Hepatocyte (in vitro differentiated cells): ENCODE results near the gene ERBB4. TPM values are rescaled to one million over a fixed set of nuclear protein-coding genes. Genes with fewer than 3 reads are reported as not detected.

ENCODE experiments used
- DNase-seq: peaks from one replicate; pipeline ENCODE4 v3.0.0-alpha.2; 2016; ENCODE audit warnings: low spot score
- H2AFZ ChIP-seq: fragments of 200-600 bp; sonication (generic); 2 replicates; pipeline ENCODE4 v1.6.0; 2016; ENCODE audit warnings: antibody characterized with exemption, mild to moderate bottlenecking
- H3K27ac ChIP-seq: fragments of 200-600 bp; sonication (generic); 2 replicates; pipeline ENCODE4 v1.5.1; 2016; ENCODE audit warnings: mild to moderate bottlenecking
- H3K27me3 ChIP-seq: fragments of 200-600 bp; sonication (generic); 2 replicates; pipeline ENCODE4 v1.6.1; 2016
- H3K36me3 ChIP-seq: fragments of 200-600 bp; sonication (generic); replicated peaks from 2 replicates; pipeline ENCODE4 v1.5.1; 2016; ENCODE audit warnings: low read depth; ENCODE audit not compliant: insufficient read depth
- H3K4me1 ChIP-seq: fragments of 200-600 bp; sonication (generic); 2 replicates; pipeline ENCODE4 v1.5.1; 2016; ENCODE audit warnings: mild to moderate bottlenecking, moderate library complexity; ENCODE audit not compliant: insufficient read depth
- H3K4me2 ChIP-seq: fragments of 200-600 bp; sonication (generic); 2 replicates; pipeline ENCODE4 v1.6.0; 2016
- H3K4me3 ChIP-seq: fragments of 200-600 bp; sonication (generic); 2 replicates; pipeline ENCODE4 v1.5.1; 2016; ENCODE audit warnings: mild to moderate bottlenecking
- H3K79me2 ChIP-seq: fragments of 200-600 bp; sonication (generic); 2 replicates; pipeline ENCODE4 v1.6.0; 2017; ENCODE audit warnings: mild to moderate bottlenecking
- H3K9me2 ChIP-seq: fragments of 200-600 bp; sonication (generic); replicated peaks from 2 replicates; pipeline ENCODE4 v1.6.0; 2017; ENCODE audit warnings: mild to moderate bottlenecking; ENCODE audit not compliant: insufficient read depth
- H3K9me3 ChIP-seq: fragments of 200-600 bp; sonication (generic); 2 replicates; pipeline ENCODE4 v1.5.1; 2016; ENCODE audit warnings: low read depth, mild to moderate bottlenecking
- H4K20me1 ChIP-seq: fragments of 200-600 bp; sonication (generic); 2 replicates; pipeline ENCODE4 v1.6.0; 2016; ENCODE audit warnings: mild to moderate bottlenecking; ENCODE audit not compliant: insufficient read depth, poor library complexity, severe bottlenecking
- CTCF ChIP-seq: fragments of 200-600 bp; sonication (generic); IDR thresholded peaks from 2 replicates; pipeline ENCODE4 v1.5.1; 2016; ENCODE audit warnings: antibody characterized with exemption, mild to moderate bottlenecking; ENCODE audit not compliant: poor library complexity
- EZH2 ChIP-seq: fragments of 200-600 bp; sonication (generic); IDR thresholded peaks from 2 replicates; pipeline ENCODE4 v1.6.1; 2016; ENCODE audit warnings: antibody characterized with exemption, mild to moderate bottlenecking, borderline replicate concordance
- EZH2phosphoT487 ChIP-seq: fragments of 200-600 bp; sonication (generic); IDR thresholded peaks from one replicate; pipeline ENCODE4 v1.6.1; 2018; ENCODE audit warnings: antibody characterized with exemption, mild to moderate bottlenecking, low read depth, moderate library complexity; ENCODE audit not compliant: unreplicated experiment, severe bottlenecking
- WGBS: methylation state at CpG from one replicate; pipeline ENCODE4 v1.1.6; 2016; ENCODE audit warnings: low lambda C conversion rate; ENCODE audit errors: missing lambda C conversion rate; 5-methylcytosine and 5-hydroxymethylcytosine counted together
- polyA plus RNA-seq: library from polyadenylated mRNA; unstranded; fragments of >200 nt; fragmentation: Nextera tagmentation; extraction: Ambion mirVana; gene quantifications from 2 replicates; pipeline ENCODE4 v1.2.1, GENCODE V29; 2016
- total RNA-seq: library from RNA; depleted of rRNA; stranded (reverse); fragments of >200 nt; gene quantifications from 2 replicates; pipeline ENCODE4 v1.2.3, GENCODE V29; 2014

Gene ERBB4
- total and polyA plus RNA-seq, 2 experiments from 2014 or later, result 3.4 to 3.9 TPM

GRCh38 chr2:212282671-212283261 is 255.8 kb downstream of the ERBB4 start:
- no peak overlapping the region for H3K4me3 ChIP-seq
- no peaks in the 10 kb centered on the region for H3K79me2 ChIP-seq
- 71% methylated on average over 3 of the region's 3 CpGs for whole genome bisulfite sequencing
- TF ChIP-seq CTCF (no peak), EZH2phosphoT487 (no peak), EZH2 (no peak)
- peaks cover 5% of the 10 kb centered on the region for H3K4me1 ChIP-seq
- no peaks in the 10 kb centered on the region for H3K9me2 ChIP-seq
- no peak overlapping the region for H3K4me2 ChIP-seq
- DNase-seq, result no peak
- no peaks in the 10 kb centered on the region for H4K20me1 ChIP-seq
- no peak overlapping the region for H3K27ac ChIP-seq
- H2AFZ ChIP-seq, result no peak overlapping the region
- H3K36me3 ChIP-seq, result no peaks in the 10 kb centered on the region
- H3K9me3 ChIP-seq, result no peaks in the 10 kb centered on the region
- H3K27me3 ChIP-seq, result no peaks in the 10 kb centered on the region

GRCh38 chr2:212276813-212277212 is 261.8 kb downstream of the ERBB4 start:
- H3K4me3 ChIP-seq, result no peak overlapping the region
- H3K4me1 ChIP-seq, result no peaks in the 10 kb centered on the region
- H3K27me3 ChIP-seq, result no peaks in the 10 kb centered on the region
- TF ChIP-seq EZH2phosphoT487, result no peak
- TF ChIP-seq CTCF, result no peak
- TF ChIP-seq EZH2, result no peak
- no peaks in the 10 kb centered on the region for H3K79me2 ChIP-seq
- 67% methylated on average over 3 of the region's 3 CpGs for WGBS
- no peaks in the 10 kb centered on the region for H3K9me3 ChIP-seq
- DNase-seq, result no peak
- H3K27ac ChIP-seq, result no peak overlapping the region
- no peak overlapping the region for H2AFZ ChIP-seq
- no peaks in the 10 kb centered on the region for H4K20me1 ChIP-seq
- H3K4me2 ChIP-seq, result no peak overlapping the region
- no peaks in the 10 kb centered on the region for H3K36me3 ChIP-seq
- H3K9me2 ChIP-seq, result no peaks in the 10 kb centered on the region

GRCh38 chr2:212274215-212274614 is 264.4 kb downstream of the ERBB4 start:
- no peak for TF ChIP-seq EZH2
- no peak for TF ChIP-seq EZH2phosphoT487
- no peak for TF ChIP-seq CTCF
- Histone ChIP-seq H3K79me2 (no peaks in the 10 kb centered on the region), H3K4me1 (no peaks in the 10 kb centered on the region), H3K36me3 (no peaks in the 10 kb centered on the region), H3K27me3 (no peaks in the 10 kb centered on the region), H3K4me3 (no peak overlapping the region), H3K9me2 (no peaks in the 10 kb centered on the region), H3K27ac (no peak overlapping the region), H3K4me2 (no peak overlapping the region), H4K20me1 (no peaks in the 10 kb centered on the region), H3K9me3 (no peaks in the 10 kb centered on the region), H2AFZ (no peak overlapping the region)
- DNase-seq, result no peak
- WGBS, result 93% methylated on average over 2 of the region's 2 CpGs
